ENCODE data around the gene CAST.
"Not testable (repeated sequence)": the region's sequence is repeated elsewhere in the genome, so short reads cannot be mapped to it uniquely, and the experiment has no call there.

Gene CAST

GRCh38 chr5:96716716-96717115 is 54.5 kb downstream of the CAST start:
- DNase-seq, result no peak

GRCh38 chr5:96717874-96718273 is 55.7 kb downstream of the CAST start:
- DNase-seq, result no peak

- no peak for DNase-seq
Measured at GRCh38 chr5:96718635-96719077, 56.5 kb downstream of the CAST start.

- peak in 1 of 2 experiments; percentile 22 for DNase-seq
Measured at GRCh38 chr5:96720408-96720807, 58.2 kb downstream of the CAST start.

- no peak for DNase-seq
Measured at GRCh38 chr5:96721351-96721977, 59.3 kb downstream of the CAST start.

GRCh38 chr5:96725257-96725656 is 63.1 kb downstream of the CAST start:
- no peak for DNase-seq

- no peak for DNase-seq
Measured at GRCh38 chr5:96726802-96727201, 64.6 kb downstream of the CAST start.

- DNase-seq, result no peak
Measured at GRCh38 chr5:96729156-96729555, 67.0 kb downstream of the CAST start.

GRCh38 chr5:96730586-96730985 is 68.4 kb downstream of the CAST start:
- DNase-seq, result no peak

GRCh38 chr5:96733771-96734500 is 71.8 kb downstream of the CAST start:
- no peak for DNase-seq

GRCh38 chr5:96734871-96735325 is 72.7 kb downstream of the CAST start:
- no peak for DNase-seq

GRCh38 chr5:96736937-96737336 is 74.8 kb downstream of the CAST start:
- DNase-seq, result no peak

GRCh38 chr5:96741106-96741505 is 78.9 kb downstream of the CAST start:
- DNase-seq, result no peak

GRCh38 chr5:96741891-96742309 is 79.7 kb downstream of the CAST start:
- DNase-seq, result no peak

- DNase-seq, result no peak
Measured at GRCh38 chr5:96742538-96742937, 80.4 kb downstream of the CAST start.

- no peak for DNase-seq
Measured at GRCh38 chr5:96743065-96743768, 81.0 kb downstream of the CAST start.

GRCh38 chr5:96743805-96744204 is 81.6 kb downstream of the CAST start:
- DNase-seq, result no peak

GRCh38 chr5:96744218-96744617 is 82.0 kb downstream of the CAST start:
- DNase-seq, result not testable (repeated sequence)

GRCh38 chr5:96745025-96745424 is 82.8 kb downstream of the CAST start:
- no peak for DNase-seq

- DNase-seq, result no peak
Measured at GRCh38 chr5:96745844-96746531, 83.8 kb downstream of the CAST start.

GRCh38 chr5:96747720-96748119 is 85.5 kb downstream of the CAST start:
- no peak for DNase-seq

GRCh38 chr5:96750110-96750822 is 88.1 kb downstream of the CAST start:
- no peak for DNase-seq
